CD4-positive, alpha-beta T cell (primary cell): Measurements from ENCODE around the gene CHST15. TPM values are rescaled to one million over a fixed set of nuclear protein-coding genes. Genes with fewer than 3 reads are reported as not detected.

Experiments
- ATAC-seq: fragments of 200-7000 bp; cut with Tn5 transposase; one replicate; pipeline ENCODE4 v1.10.0; 2022; ENCODE audit warnings: mild to moderate bottlenecking; ENCODE audit not compliant: poor library complexity
- CTCF ChIA-PET: fragments of 350-600 bp; sonication (Branson Sonifier 250); formaldehyde crosslinking; loops from one replicate; lab custom pipeline; 2021; ENCODE audit warnings: antibody characterized with exemption, inconsistent platforms; lab: Charles Lee
- POLR2A ChIA-PET: fragments of 350-600 bp; sonication (Branson Sonifier 250); formaldehyde crosslinking; loops from one replicate; lab custom pipeline; 2021; ENCODE audit warnings: antibody characterized with exemption, inconsistent platforms; lab: Charles Lee
- DNase-seq, 14 experiments: peaks; one replicate each; pipeline ENCODE4 v3.0.0-alpha.2; 2013 to 2020; ENCODE audit warnings: mixed read lengths in 2 of 14
- H3K27ac ChIP-seq, 2 donors: one replicate each; pipeline versions ENCODE4 v1.5.1 to v1.7.0; 2013; ENCODE audit warnings: low read length in 2 of 2, low read depth in 1 of 2, mild to moderate bottlenecking in 1 of 2
- H3K27me3 ChIP-seq, 2 experiments: 1 replicate in 1 of 2; 2 replicates in 1 of 2; pipeline versions ENCODE4 v1.6.1 to v1.7.0; 2013; ENCODE audit warnings: low read length in 2 of 2, control low read depth in 1 of 2, mild to moderate bottlenecking in 1 of 2, moderate library complexity in 1 of 2; ENCODE audit not compliant: insufficient read depth in 2 of 2, control insufficient read depth in 1 of 2
- H3K36me3 ChIP-seq: one replicate; pipeline ENCODE4 v1.6.1; 2013; ENCODE audit warnings: low read length, control low read depth; ENCODE audit not compliant: insufficient read depth
- H3K4me1 ChIP-seq: one replicate; pipeline ENCODE4 v1.6.1; 2013; ENCODE audit warnings: low read length, control low read depth; ENCODE audit not compliant: insufficient read depth
- H3K4me3 ChIP-seq: one replicate; pipeline ENCODE4 v1.5.1; 2013; ENCODE audit warnings: mild to moderate bottlenecking, low read length, moderate library complexity
- H3K9me3 ChIP-seq, 2 experiments: 1 replicate in 1 of 2; 2 replicates in 1 of 2; pipeline versions ENCODE4 v1.6.1 to v1.7.0; 2013; ENCODE audit warnings: low read length in 2 of 2, mild to moderate bottlenecking in 2 of 2, control low read depth in 1 of 2, moderate library complexity in 1 of 2; ENCODE audit not compliant: control insufficient read depth in 1 of 2, insufficient read depth in 1 of 2
- H3K27ac Mint-ChIP-seq: one replicate; pipeline ENCODE4 v1.8.0; 2020; ENCODE audit warnings: mixed read lengths
- H3K27me3 Mint-ChIP-seq: one replicate; pipeline ENCODE4 v1.8.0; 2021; ENCODE audit warnings: mixed read lengths
- H3K36me3 Mint-ChIP-seq: one replicate; pipeline ENCODE4 v1.8.0; 2021; ENCODE audit warnings: low read depth, mixed read lengths
- H3K4me1 Mint-ChIP-seq: one replicate; pipeline ENCODE4 v1.8.0; 2021; ENCODE audit warnings: low read depth, mixed read lengths
- H3K4me3 Mint-ChIP-seq: one replicate; pipeline ENCODE4 v1.8.0; 2020; ENCODE audit warnings: mild to moderate bottlenecking, mixed read lengths
- H3K9me3 Mint-ChIP-seq: one replicate; pipeline ENCODE4 v1.8.0; 2020; ENCODE audit warnings: mixed read lengths
- intact Hi-C, 2 experiments: fragments of 100-400 bp; cut with DNase I in 1 of 2; cut with micrococcal nuclease in 1 of 2; formaldehyde crosslinking; loops; one replicate each; pipeline versions ENCODE4 v1.15.1 to v1.9.0; 2023 to 2025; cut with DNase I, micrococcal nuclease
- total RNA-seq, 174 experiments: library from RNA in 2 of 174; stranded (reverse) in 2 of 174; gene quantifications; one replicate each; pipeline ENCODE4 v1.2.3 and lab custom pipeline; 2021 to 2026
- TF ChIP-seq, protein P1 (sequence below): fragments of 200-600 bp; IDR thresholded peaks from one replicate; pipeline ENCODE4 v1.8.0; 2022; ENCODE audit warnings: antibody characterized with exemption, mild to moderate bottlenecking

Gene CHST15
- total RNA-seq, 2 experiments from 2014 or later, result 0.42 to 0.52 TPM

DNA sequence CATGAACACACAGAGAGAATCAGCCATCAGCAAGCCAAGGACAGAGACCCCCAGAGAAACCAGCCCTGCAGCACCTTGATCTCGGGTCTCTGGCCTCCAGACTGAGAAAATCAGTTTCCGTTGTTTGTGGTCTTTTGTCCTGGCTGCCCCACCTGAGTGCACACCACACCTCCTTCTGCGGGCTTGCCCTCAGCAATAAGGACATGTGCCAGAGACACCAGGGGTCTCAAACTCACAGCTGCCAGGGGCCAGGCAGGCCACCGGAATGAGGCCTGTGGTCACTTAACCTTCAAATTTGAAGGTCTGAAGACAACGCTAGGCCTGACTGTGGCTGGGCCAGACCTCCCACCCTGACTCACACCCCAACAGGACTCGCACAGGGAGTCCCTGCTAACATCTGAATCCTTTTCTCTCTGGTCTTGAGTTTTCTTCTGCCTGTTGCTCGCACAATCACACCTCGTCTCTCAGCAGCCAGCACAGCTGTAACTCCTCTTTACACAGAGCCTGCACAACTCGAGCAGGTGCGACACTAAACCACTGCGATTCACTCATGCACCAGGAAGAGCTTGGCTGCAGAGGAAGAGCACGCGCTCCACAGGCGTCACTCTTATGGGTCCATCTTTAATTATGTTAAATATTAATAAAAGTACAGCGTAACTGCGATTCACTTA lies 86.2 kb downstream of the CHST15 start:
- Mint-ChIP-seq H3K9me3 (no peaks in the 10 kb centered on the region), H3K4me3 (no peak overlapping the region), H3K27me3 (no peaks in the 10 kb centered on the region), H3K27ac (no peak overlapping the region), H3K4me1 (no peaks in the 10 kb centered on the region), H3K36me3 (no peaks in the 10 kb centered on the region)
- no peak overlapping the region for H3K27ac ChIP-seq
- CTCF ChIA-PET, result no interaction called here
- no peak for DNase-seq
- POLR2A ChIA-PET, result no interaction called here
- H3K27me3 ChIP-seq, result no peaks in the 10 kb centered on the region
- TF ChIP-seq, protein P1, sequence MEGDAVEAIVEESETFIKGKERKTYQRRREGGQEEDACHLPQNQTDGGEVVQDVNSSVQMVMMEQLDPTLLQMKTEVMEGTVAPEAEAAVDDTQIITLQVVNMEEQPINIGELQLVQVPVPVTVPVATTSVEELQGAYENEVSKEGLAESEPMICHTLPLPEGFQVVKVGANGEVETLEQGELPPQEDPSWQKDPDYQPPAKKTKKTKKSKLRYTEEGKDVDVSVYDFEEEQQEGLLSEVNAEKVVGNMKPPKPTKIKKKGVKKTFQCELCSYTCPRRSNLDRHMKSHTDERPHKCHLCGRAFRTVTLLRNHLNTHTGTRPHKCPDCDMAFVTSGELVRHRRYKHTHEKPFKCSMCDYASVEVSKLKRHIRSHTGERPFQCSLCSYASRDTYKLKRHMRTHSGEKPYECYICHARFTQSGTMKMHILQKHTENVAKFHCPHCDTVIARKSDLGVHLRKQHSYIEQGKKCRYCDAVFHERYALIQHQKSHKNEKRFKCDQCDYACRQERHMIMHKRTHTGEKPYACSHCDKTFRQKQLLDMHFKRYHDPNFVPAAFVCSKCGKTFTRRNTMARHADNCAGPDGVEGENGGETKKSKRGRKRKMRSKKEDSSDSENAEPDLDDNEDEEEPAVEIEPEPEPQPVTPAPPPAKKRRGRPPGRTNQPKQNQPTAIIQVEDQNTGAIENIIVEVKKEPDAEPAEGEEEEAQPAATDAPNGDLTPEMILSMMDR, result no peak
- no peaks in the 10 kb centered on the region for H3K4me1 ChIP-seq
- H3K4me3 ChIP-seq, result no peak overlapping the region
- H3K9me3 ChIP-seq, result peaks cover 0 to 11% of the 10 kb centered on the region in 2 experiments
- H3K36me3 ChIP-seq, result no peaks in the 10 kb centered on the region
- intact Hi-C loops, result no loop called here
- no peak for ATAC-seq

DNA sequence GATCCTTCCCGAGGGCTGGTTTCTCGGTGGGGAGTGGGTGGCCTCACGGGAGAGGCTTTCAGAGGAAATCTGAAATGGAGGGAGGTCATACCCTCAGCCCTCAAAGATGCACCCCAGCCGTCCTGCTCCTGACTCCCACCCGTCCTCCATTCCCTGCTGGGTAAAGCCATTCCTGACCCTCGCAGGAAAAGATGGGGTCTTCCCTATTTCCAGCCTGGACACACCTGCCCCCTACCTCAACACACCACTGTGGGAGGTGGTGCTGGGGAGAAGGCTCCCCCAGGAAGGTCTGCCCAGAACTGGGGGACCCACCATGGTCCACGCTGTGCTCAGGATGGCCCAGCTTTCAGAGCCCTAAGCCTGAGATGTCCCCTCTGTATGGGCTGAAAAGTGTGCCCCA lies 86.9 kb downstream of the CHST15 start:
- Mint-ChIP-seq H3K27me3 (no peaks in the 10 kb centered on the region), H3K9me3 (no peaks in the 10 kb centered on the region), H3K4me3 (no peak overlapping the region), H3K4me1 (no peaks in the 10 kb centered on the region), H3K36me3 (no peaks in the 10 kb centered on the region), H3K27ac (no peak overlapping the region)
- DNase-seq, result no peak
- CTCF ChIA-PET, result no interaction called here
- intact Hi-C loops, result no loop called here
- H3K27ac ChIP-seq, result no peak overlapping the region
- no peaks in the 10 kb centered on the region for H3K4me1 ChIP-seq
- peaks cover 0 to 11% of the 10 kb centered on the region in 2 experiments for H3K9me3 ChIP-seq
- TF ChIP-seq, protein P1, result no peak
- no peaks in the 10 kb centered on the region for H3K27me3 ChIP-seq
- H3K4me3 ChIP-seq, result no peak overlapping the region
- POLR2A ChIA-PET, result no interaction called here
- H3K36me3 ChIP-seq, result no peaks in the 10 kb centered on the region
- no peak for ATAC-seq

DNA sequence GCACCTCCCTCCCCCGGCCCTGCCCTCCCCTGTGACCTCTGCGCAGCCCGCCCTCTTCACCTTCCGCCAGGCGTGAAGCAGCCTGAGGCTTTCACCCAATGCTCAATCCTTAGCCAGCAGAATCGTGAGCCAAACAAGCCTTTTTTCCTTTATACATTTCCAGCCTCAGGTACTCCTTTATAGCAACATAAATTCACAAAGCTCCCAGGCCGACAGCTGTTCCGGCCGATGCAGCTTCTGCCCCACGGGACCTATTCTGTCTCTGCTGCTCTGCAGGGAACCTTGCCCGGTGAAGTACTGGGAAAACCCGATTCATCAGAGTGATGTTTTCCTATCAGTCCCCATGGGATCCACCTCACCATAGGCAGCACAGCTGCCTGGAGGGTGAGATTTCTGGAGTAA lies 87.4 kb downstream of the CHST15 start:
- ATAC-seq, result no peak
- H3K27ac ChIP-seq, result no peak overlapping the region

More for the DNA sequence above, 87.4 kb downstream of the CHST15 start:
- intact Hi-C loops, result no loop called here
- TF ChIP-seq, protein P1, result no peak
- Mint-ChIP-seq H3K4me3 (no peak overlapping the region), H3K4me1 (no peaks in the 10 kb centered on the region), H3K27me3 (no peaks in the 10 kb centered on the region), H3K27ac (no peak overlapping the region), H3K36me3 (no peaks in the 10 kb centered on the region), H3K9me3 (no peaks in the 10 kb centered on the region)
- CTCF ChIA-PET, result no interaction called here
- Histone ChIP-seq H3K36me3 (no peaks in the 10 kb centered on the region), H3K4me1 (no peaks in the 10 kb centered on the region), H3K27me3 (no peaks in the 10 kb centered on the region), H3K9me3 (peaks cover 0 to 11% of the 10 kb centered on the region in 2 experiments), H3K4me3 (no peak overlapping the region)
- no peak for DNase-seq
- POLR2A ChIA-PET, result no interaction called here
